GM21737 (cell line): ENCODE results near the gene RSPH10B.
"Not testable (repeated sequence)": the region's sequence is repeated elsewhere in the genome, so short reads cannot be mapped to it uniquely, and the experiment has no call there.

Experiments
- ATAC-seq: cut with Tn5 transposase; IDR thresholded peaks from one replicate; pipeline ENCODE4 v1.9.1; 2021; ENCODE audit warnings: mild to moderate bottlenecking, moderate library complexity; ENCODE audit not compliant: unreplicated experiment

RSPH10B gene

DNA sequence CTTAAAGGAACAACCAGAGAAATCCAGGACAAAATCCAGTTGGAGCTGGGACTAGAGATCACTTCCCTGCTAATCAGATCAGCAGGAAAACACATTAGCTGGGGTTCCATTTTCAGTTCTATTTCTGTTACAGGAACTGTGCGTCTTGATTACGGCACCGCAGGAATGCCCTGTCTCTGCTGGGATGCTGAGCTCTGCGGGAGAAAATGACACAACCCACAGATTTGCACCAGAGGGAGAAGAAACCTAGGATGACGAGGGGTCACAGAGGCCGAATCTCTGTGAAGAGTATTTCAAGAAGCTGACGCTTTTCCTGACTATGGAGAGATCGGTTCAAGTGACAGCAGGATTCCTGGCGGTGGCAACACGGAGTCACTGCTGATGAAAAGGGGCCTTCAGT is 40.2 kb downstream of the RSPH10B start:
- not testable (repeated sequence) for ATAC-seq

DNA sequence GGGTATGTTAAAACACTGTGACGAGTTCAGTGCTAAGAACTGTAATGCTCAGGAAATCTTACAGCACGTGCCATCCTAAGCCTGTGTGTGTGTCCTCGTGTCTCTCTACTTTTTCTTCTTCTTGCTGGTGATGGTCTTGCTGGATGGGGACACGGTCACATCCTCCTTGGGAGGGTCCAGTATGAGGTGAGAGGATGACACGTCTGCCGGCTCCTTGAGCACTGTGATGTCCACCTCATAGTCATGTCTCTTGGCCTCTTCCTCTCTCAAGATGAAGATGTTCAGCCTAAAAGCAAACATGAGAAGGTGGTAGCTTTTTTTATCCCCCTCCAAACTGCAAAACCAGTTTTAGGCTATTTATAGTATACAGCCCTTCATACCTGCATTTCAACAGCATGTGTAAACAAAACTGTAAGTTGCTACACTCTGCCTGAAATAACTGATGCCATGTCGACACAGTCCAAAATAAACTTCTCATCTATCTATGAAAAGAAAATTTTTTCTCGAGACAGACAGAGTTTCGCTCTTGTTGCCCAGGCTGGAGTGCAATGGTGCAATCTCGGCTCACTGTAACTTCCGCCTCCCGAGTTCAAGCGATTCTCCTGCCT is 44.1 kb downstream of the RSPH10B start:
- not testable (repeated sequence) for ATAC-seq

DNA sequence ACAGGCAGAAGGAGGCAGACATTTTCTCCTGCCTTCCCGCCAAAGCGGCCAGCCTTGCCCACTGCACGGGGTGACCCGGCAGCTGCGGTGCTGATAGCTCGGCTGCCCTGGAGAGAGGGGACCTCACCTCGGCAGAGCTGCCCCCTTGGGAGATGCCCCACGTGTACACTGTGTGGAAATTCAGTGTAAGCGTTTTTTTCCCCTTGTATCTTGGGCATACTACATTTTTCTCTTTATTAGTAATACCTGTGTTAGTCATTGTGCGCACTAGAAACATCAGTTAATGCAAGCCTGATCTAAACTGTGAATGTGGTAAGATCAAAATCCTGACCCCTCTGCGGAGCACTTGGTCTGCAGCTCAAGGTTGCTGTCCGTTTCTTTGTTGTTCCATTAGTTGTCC is 45.9 kb downstream of the RSPH10B start:
- not testable (repeated sequence) for ATAC-seq

DNA sequence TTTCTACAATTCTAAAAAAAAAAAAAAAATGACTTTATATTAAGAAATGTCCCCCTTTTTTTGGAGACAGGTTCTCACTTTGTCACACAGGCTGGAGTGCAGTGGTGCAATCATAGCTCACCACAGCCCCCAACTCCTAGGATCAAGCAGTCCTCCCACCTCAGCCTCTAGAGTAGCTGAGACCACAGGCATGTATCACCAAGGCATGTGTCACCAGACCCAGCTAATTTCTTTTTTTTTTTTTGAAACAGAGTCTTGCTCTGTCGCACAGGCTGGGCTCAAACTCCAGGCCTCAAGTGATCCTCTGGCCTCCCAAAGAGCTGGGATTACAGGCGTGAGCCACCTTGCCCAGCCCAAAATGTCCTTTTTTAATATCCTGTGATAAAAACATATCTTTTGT is 46.3 kb downstream of the RSPH10B start:
- not testable (repeated sequence) for ATAC-seq

DNA sequence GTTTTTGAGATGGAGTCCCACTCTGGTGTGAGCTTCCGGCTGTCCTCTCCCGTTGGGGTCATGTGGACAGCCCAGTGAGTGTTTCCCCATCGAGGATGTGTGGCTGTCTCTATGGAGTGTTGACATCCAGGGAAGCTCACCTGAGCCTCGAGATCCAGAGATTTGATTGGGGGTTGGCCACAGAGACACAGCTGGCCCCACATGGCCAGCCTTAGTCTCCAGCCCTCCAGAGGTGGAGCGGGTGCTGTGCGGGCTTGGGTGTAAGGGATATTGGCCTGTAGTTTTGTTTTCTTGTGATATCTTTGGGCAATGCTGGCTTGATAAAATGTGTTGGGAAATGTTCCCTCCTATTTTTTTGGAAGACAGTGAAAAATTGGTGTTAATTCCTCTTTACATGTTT is 54.0 kb downstream of the RSPH10B start:
- ATAC-seq = not testable (repeated sequence)

DNA sequence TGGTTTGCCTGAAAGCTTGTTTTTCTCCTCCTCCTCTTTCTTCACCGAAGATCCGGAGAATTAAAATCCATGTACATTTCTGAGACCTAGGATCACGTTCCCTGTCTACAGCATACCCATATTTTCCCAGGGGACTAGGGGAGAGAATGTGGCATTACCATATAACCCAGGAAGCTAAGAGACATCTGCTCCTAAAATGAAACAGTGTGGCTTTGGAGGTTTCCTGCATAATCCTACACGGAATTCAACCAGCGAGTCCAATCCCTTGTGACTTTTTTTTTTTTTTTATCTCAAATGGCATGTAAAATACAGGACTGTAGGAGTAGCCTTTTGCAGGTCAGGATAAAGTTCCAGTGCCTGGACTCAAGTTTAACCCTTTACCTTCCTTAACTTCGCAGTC is 61.7 kb downstream of the RSPH10B start:
- not testable (repeated sequence) for ATAC-seq

DNA sequence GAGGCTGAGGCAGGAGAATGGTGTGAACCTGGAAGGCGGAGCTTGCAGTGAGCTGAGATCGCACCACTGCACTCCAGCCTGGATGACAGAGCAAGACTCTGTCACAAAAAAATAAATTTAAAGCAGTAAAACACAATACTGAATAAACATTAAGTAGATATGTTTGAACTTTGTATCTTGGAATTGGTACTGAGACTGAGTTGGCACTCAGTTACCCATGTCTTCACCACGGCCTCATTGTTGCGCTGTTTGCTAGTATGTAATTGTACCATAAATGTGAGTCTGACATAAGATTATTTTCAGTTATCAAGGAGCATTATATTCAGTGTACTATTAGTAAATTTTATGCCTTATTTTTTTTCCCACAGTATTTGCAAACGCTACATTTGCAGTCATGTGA is 65.8 kb downstream of the RSPH10B start:
- not testable (repeated sequence) for ATAC-seq

DNA sequence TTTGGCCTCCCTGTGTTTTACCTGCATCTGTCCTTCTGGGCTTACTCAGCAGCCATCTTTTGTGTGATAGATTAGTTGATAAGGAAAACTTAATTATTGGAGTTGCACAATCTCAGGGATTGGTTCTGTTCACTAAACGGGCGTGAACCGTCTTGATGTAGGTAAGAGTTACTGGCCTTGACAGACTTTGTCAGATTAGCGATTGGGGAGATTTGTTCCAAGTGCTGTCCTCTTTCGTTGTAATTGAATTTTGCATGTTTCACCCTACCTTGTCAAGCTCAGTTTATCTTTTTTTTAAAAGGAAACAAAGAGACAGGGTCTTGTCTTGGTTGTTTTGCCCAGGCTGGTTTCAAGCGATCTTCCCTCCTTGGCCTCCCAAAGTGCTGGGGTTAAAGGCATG is 67.5 kb downstream of the RSPH10B start:
- not testable (repeated sequence) for ATAC-seq

DNA sequence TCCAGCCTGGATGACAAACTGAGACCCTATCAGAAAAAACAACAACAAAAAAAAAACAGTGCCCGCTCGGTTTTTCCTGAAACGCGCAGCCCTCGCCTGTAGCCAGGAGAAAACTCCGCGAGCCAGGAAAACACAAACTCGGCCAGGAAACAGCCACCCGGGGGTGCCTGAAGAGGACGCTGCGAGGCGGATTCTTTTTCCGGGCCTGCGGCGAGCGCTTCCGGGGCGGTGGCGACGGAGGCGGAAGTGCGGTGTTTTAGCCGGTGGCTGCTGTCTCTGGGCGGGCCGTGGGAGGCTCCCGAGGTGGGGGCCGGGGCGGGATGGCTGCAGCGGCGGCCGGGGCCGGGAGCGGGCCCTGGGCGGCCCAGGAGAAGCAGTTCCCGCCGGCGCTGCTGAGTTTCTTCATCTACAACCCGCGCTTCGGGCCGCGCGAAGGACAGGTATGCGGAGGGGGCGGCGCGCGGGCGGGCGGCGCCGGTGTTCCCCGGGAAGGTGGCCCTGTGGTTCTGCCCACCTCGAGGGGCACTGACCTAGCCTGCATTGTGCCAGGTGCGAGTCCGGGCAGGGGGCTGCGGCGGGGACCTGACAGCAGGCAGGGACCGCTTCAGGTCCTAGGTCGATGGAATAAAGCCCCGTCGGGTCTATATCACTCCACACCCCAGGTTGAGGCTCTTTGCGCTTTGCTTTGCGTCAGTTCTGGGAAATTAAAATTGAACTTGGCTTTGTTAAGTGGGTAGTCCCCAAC is 71.8 kb downstream of the RSPH10B start, which contains the start of gene CCZ1:
Gene CCZ1 (plus strand): TSS at position 254 of the 745 bp plus-strand sequence. CDS start 67 bp downstream, at position 321.
- ATAC-seq = peak; percentile 85

DNA sequence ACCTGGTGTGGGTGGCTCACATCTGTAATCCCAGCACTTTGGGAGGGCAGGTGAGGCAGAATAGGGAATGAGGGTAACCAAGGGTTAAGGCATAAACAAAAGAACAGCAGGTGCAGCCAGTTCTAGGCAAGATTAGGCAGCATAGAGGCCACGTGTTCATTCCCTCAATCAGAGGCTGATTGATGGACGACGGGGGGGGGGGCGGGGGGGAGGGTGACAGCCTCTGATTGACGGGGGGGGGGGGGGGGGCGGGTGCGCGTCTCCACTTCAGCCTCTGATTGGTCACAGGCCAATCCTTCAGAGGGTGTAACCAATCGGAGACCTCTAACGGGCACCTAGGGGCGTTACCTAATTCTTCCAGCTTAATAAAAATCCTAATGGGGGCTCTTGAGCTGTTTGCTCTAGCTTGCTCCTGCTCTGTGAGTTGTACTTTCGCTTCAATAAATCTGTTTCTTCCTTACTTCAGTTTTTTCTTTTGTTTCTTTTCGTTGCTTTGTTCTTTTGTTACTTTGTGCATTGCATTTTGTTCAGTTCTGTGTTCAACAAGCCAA is 73.0 kb downstream of the RSPH10B start:
- ATAC-seq = not testable (repeated sequence)

DNA sequence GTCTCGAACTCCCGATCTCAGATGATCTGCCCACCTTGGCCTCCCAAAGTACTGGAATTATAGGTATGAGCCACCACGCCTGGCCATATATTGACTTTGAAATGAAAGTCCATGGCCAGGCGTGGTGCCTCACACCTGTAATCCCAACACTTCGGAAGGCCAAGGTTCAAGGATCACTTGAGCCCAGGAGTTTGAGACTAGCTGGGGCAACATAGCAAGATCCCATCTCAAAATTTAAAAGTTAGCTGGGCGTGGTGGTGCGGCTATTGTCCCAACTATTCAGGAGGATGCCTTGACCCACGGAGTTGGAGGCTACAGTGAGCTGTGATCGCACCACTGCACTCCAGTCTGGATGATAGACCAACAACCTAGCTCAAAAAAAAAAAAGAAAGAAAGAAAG is 78.0 kb downstream of the RSPH10B start:
- no peak for ATAC-seq

DNA sequence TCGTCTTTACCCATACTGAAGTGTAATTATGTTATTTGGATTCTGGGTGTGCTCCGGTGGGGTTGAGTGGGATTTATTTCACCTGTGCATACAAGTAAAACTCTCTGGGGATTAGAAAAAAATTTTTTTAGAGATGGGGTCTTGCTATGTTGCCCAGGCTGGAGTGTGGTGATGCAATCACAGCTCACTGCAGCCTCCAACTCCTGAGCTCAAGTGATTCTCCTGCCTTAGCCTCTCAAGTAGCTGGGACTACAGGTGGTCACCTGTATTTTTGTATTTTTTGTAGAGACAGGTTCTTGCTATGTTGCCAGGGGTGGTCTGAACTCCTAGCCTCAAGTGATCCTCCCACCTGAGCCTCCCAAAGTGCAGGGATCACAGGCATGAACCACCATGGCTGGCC is 80.2 kb downstream of the RSPH10B start:
- not testable (repeated sequence) for ATAC-seq

DNA sequence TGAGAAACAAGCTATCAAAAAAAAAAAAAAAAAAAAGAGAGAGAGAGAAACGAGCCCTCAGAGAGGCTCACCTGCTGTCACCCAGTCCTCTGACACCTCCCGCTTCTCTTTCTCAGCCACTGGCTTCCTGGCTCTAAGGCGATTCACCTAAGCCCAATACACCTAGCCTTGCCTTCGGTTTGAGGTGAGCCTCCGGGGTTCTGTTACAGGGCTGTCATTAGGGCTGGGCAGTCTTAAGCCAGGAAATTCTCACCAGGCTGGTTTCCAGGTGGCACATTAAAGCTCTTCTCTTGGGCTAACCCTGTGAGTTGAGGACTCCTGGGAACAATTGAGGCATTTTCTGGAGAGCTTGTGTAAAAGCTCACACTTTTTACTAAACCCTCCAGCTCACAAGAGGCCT is 82.5 kb downstream of the RSPH10B start:
- not testable (repeated sequence) for ATAC-seq

DNA sequence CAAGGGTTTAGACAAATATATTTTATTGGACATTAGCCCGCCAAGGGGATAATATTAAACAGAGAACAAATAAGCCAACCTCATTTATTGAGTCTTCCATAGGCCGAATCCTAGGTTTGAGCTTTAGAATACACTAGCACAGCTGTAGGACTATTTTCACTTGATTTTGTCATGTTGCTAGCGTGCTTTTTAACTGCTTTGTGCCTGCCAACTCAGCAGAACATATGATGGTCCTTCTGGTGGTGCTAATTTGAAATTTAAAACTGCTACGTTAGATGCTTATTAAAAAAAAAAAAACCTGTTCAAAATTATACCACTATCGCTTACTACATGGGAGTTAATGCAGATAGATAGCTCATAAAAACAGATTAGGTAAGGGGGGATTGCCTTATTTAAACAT is 86.1 kb downstream of the RSPH10B start:
- ATAC-seq = not testable (repeated sequence)

DNA sequence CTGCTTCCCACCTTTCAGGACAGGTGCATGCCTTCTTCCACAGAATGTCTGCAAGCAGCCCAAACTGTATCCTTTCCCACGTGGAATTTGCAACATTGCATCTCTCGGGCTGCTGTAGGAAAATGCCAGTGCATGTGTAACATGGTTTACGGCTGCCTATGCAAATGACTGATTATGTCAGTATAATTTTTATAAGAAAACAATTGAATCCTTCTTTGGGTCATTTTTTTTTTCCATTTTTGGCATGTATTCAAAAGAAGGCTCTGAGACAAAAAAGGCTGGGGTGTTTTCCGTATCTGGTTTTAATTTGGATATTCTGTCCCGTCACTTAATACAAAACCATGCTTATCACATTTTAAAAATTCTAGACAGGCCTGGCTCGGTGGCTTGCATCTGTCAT is 90.4 kb downstream of the RSPH10B start:
- ATAC-seq = not testable (repeated sequence)

DNA sequence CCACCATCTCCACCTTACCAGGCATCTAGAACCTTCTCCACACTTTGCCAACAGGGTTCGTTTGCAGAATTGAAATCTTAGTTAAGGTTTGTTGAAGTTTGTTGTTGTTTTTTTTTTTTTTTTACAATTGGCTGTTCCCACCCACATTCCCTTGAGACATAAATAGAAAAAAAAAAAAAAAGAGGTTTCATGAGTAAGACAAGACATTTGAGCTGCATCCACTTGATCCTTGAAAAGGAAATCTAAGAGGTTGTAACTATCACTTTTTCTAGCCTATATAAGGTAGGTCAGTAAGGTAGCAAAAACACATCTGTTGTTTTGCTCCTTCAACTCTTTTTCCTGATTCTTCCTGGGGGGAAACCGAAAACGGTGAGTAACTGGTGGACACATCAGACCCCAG is 90.9 kb downstream of the RSPH10B start:
- not testable (repeated sequence) for ATAC-seq
